DMS 273 (cell line): Measurements from ENCODE around the gene PRICKLE4.
A peak's percentile ranks its signal among the peaks of the same experiment; 100 is the strongest.

ENCODE experiments used
- DNase-seq: peaks from one replicate; lab custom pipeline; 2025; ENCODE audit not compliant: unreplicated experiment; lab: John Stamatoyannopoulos, UW

PRICKLE4 gene

DNA sequence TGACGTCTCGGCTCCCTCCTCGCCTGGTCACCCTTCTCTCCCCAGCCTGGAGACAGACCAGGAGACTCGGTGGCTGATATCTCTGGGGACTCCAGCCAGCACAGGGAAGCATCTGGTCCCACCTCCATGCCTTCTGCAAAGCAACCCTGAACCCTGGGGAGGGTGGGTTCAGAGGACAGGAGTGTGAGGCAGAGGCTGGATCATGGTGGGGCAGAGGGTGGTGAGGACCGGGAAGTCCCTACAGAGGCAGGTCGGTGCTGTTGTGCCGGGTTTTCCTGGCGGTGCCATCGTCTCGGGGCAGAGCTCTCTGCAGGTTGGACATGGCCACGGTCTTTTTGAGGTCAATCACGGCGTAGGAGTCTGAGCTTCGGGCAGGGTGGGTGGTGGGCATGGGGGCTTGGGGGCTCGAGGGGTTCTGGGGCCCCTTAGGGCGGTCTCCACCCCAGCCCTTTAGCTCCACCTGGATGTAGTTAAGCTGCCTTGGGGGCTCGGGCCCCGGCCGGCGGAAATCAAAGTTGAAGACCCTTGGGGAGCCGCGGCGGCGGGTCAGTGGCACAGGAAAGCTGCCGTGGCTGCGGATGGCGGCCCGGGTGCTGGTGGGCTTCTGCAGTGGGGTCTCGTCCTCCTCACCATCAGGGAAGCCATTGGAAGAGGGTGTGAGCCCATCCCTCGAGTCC lies 10.1 kb upstream of the PRICKLE4 start:
- DNase-seq = no peak

DNA sequence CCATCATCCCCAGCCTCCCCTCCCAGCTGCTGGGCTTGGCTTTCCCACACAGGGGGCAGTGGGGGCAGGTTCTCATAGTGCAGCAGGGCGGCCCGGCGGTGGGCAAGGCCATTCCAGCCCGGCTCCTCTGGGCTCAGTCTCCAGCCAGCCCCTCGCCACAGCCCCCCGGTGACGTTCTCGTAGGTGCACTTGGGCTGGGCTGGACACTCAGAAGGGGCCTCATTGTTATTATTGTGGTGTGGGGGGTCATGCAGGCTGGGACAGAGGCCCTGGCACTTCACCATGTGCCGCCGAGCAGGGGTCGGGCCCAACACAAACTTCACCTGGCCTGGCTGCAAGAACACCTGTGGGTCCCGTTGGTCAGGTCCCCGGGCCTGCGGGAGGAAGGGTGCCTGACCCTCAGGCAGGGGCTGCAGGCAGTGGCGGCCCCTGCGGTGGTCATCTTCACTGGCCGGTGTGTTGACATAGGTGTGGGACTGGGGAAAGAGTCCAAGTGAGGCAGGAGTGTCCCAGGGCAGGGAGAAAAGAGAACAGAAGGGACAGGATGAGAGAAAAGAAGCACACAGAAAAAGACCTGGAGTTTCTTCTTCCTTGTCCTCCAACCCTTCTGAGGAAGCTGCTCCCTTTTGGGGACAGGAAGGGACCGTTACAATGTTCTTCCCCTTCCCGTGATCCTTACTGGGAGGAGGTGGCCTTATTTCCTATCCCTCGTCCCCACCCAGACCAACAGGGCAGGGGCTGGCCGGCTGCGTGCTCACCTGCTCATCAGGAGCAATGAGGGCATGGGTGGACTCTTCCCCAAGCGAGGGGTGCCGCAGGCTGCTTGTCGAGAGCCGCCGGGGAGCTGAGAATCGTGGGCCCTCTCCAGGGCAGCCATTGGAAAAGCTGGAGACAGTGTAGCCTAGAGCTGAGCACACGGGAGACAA lies 9.3 kb upstream of the PRICKLE4 start:
- no peak for DNase-seq

DNA sequence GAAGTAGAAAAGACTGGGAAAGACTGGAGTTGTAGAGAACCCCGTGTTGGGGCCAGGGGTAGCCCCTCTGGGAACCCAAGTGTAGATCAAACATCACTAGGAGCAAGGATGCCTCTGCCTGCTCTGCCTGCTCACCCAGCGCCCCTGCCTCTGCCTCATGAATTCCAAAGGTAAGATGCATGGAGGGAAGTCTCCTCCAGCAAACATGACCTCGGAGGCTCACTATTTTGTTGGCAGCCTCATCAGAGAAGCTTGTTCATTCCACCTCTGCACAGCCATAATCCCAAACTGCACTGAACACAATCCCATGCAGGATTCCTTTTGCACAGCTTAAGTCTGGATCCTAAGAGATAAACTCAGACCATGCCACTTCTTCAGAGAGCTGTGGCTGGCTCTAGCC lies 5.7 kb upstream of the PRICKLE4 start:
- DNase-seq = no peak

DNA sequence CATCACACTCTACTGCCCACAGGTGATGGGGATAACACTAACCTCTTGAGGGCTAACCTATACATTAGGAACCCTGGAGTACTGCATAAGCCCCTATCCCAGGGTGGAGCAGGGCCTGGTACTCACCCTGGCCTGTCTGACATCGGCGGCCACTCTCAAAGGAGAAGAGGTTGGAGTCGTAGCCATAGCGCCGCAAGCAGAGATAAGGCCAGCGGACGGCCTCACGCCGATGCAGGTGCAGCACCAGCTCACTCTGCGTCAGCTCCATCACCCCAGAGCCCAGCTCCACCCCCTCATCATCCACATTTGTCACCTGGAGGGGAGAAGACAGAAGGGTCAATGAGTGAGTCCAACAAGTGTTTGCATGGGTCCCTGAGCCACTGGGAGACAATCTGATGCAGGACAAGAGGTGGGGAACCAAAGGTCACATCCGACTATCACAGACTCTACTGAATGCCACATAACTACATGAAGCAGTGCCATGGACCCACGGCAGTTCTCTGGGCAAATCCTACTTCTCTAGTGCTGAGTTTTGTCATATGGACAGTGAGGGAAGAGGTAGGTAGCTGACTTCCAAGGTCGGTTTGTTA lies 5.2 kb upstream of the PRICKLE4 start:
- no peak for DNase-seq

DNA sequence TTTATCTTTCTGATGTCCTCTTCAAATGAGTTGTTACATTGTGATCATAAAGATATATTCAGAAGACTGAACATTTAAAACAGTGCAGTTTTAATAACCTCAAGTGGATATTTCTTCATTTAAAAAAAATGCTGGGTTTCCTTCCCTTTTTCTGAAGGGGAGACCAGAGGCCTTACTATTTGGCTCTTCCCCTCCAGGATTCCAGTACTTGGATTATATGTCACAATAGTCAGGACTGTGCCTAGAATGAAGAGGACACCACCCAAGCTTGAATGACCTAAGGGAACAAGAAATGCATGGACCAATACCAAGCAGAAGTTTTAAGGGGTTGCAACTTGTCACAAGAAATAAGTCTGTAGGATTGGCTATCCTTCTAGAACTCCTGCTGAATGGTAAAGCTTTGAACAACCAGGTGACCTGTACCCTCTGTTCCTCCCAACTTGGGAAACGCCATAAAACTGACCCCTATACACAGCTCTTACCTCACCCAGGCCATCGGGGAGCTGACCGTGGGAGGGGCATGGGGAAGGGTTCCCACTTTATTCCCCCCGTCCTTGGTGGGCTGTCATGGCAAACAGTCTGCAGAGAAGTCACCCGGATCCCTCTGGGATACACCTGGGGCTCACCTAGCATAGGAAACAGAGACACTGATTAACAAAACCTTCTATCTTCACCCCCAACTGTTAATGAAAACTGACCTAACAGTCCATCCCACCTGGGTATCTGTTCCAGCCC lies 2.9 kb upstream of the PRICKLE4 start:
- DNase-seq = no peak

DNA sequence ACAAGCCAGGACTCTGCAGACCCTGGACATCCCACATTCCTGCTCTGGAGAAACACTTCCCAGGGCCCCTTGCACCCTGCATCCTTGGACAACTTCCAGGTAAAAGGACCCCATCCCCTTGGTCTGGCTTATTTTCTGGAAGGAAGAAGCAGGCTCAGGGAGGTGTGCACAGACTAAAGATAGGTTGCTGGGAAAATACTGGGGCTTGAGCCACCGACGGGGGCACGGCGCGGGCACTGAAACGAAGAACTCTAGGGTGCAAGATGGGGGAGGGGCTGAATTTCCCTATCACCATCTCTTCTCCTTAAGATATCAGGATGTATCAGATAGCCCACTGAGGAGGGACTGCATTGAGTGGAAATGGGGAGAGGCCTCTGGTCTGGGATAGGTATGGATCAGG lies 1.7 kb upstream of the PRICKLE4 start:
- no peak for DNase-seq

DNA sequence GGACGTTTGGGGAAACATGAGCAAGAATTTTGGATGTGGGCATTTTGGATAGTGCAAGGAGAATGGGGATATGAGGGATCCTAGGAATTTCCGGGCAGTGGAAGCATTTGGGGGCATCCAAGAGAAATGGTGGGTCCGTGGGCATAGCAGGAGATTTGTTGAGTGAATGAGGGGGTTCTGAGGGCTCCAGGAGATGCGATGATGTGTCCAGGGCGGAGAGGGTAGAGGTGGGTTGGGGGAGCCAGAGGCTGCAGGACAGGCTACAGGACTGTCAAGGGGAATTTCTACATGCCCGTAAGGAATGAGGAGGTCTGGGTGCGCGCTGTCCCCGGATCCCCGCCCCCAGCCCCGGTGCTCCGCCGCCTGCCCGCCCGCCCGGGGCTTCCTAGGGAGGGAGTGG lies 1.2 kb upstream of the PRICKLE4 start:
- no peak for DNase-seq

DNA sequence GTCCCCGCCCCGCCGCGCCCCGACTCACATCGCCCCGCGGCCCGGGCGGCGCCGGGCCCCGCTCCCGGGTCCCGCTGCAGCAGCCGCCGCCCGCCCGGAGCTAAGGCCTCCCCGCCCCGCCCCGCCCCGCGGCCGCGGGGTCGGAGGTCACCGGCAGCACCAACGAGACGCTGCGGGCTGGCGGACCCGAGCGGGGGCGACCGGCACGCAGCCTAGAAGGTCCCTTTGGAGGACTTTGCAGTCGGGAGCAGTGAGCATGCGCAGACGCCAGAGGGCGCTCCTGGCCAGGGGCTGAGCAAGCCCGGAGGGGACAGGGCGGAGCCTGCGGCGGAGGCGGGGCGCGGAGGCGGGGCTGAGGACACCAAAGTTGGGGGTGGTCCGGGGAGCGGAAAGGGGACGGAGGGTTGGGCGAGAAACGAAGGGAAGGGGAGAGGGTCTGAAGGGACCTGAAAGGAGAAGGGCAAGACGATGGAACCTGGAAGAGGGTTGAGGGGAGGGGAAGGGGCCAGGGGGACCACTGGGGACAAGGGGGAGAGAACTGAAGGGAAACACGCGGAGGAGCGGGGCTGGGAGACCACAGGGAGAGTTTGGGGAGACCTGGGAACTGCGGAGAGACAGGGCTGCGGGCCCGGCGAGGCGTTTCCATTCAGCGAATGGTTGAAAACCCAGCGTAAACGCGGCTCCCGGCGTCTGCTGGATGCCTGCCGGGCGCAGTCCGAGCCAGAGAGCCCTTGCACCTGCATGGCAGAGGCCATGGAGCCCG lies 613 bp upstream of the PRICKLE4 start, which contains the start of gene FRS3:
TSS of gene FRS3 (minus strand) at position 113 of the 763 bp plus-strand sequence. CDS start 2,913 bp downstream, outside the sequence.
- peak; percentile 98 for DNase-seq

DNA sequence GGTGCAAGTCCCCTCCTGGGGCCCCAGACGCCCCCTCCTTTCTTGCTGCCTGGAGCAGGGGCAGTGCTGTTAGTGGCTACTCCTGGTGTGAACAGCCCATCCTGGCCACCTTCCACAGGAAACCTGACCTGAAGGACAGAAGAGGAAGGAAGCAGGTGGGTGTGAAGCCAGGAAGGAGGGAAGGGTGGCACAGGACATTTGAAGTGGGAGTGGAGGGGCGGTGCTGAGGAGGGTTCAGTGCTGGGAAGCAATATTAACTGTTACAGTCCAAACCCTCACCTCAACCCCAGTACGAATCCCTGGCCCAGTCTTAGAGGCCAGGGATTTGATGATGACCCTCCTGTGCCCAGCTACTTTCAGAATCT lies 766 bp downstream of the PRICKLE4 start:
- no peak for DNase-seq

DNA sequence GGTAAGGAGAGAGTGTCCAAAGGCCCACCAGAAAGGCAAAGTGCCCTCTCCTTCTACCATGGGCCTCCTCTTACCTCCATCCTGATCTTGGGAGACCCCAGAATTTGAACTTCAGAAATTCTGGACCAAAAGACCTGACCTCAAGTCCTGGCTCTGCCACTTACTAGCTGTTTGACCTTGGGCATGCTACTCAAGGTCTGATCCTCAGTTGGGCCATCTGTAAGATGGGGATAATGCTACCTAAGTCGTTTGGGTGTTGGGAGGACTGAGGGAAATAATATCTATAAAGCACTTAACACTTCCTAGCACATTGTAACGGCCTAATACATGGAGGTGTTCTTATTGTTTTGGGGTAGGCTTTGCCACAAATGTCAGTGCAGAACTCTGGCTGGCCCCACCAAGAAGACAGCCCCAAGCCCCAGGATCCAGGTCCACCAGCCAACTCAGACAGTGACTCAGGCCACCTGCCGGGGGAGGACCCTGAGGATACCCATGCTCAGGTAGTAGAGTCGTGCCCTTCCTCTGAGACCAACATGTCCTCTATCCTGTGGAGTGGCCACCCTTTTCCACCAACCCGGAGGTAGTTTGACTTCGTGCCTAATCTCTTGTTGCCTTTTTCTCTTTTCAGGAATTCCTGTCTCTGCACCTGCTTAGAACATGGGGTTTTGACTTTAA lies 2.7 kb downstream of the PRICKLE4 start:
- no peak for DNase-seq

DNA sequence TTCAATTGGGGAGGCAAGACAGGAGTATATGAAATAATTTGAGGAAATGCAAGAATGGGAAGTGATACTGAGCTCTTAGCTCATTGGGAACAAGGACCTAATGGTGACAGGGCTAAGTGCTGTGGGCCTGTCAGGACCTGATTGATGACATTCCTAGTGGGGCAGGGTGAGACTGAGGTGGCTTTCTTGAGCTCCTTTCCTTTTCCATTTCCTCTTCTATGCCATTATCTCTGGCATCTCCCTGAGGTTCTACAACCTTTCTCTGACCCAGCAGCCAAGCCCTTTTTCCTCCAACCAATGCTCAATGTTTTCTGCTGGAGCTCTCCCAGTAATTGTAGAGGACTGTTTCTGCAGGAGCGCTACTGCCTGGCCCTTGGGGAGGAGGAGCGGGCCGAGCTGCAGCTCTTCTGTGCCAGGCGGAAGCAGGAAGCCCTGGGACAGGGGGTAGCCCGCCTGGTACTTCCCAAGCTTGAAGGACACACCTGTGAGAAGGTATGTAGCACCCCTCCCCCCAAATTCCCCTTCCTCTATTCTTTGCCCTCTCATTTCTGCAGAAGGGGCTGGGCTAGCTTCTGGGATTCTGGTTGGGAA lies 4.1 kb downstream of the PRICKLE4 start:
- DNase-seq = no peak

DNA sequence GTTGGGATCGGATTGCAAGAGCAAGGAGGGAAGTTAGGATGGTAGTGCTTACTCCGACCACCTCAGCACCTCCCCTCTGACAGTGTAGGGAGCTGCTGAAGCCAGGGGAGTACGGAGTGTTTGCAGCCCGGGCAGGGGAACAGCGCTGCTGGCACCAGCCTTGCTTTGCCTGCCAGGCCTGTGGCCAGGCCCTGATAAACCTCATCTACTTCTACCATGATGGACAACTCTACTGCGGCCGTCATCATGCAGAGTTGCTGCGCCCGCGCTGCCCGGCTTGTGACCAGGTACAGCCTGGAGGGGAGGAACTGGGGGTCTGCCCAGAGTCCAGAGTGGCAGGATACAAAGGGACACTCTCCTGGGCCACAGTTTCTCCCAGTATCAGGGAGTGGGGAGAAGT lies 4.7 kb downstream of the PRICKLE4 start:
- no peak for DNase-seq

DNA sequence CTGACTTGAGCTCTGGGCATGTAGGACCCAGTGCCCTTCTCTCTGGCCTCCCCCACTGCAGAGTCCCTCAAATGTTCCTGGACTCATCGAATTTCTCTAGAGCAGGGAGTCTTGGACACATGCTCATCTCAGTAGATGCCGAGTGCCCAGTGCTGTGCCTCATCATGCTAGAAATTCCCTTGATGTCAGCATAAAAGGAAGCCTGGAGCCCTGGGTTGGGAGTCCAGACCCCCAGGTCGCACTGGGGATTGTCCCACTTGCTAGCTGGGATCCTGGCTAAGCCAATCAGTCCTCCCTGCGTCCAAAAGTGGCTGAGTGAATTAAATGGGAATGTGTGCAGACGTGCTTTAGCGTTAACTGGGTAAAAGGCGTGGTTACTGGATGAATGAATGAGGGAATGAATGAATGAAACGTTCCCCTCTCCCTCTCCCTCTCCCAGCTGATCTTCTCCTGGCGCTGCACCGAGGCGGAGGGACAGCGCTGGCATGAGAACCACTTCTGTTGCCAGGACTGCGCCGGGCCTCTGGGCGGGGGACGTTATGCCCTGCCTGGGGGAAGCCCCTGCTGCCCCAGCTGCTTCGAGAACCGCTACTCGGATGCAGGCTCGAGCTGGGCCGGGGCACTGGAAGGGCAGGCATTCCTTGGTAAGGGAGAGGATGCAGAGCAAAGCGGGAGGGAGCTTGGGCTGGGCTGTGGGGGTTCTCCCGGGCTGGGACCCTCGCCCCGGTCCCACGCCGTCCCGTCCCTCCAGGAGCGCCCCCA lies 5.3 kb downstream of the PRICKLE4 start:
- peak; percentile 67 for DNase-seq

DNA sequence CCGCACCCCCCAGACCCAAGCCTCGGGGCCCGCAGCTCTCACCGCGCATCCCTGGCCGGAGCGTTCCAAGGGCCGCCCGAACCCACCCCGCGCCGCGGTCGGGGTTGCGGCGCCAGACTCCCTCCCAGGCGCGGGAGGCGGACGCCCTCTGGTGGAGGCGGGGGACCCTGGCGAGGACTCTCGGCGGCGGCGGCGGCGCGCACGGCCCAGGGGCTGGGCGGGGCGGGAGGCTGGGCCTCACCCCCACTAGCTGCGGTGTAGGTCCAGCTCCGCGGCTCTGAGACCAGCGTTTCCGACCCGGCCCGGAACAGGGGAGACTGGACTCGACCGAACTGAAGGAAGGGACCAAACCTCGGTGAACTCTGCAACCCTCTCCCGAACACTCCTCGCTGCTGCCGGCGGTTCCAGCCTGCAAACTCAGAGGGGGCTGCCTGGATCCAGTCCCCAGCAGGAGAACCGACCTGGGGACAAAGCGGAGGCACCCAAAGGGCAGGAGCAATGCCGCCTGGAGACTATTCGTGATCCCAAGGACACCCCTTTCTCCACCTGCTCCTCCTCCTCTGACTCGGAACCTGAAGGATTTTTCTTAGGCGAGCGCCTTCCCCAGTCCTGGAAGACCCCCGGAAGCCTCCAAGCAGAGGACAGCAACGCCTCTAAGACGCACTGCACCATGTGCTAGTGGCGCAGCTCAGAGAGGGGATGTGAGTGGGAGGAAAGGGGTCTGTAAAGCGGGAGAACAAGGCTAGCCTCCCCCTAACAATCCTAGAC lies 6.1 kb downstream of the PRICKLE4 start:
- peak; percentile 95 for DNase-seq

DNA sequence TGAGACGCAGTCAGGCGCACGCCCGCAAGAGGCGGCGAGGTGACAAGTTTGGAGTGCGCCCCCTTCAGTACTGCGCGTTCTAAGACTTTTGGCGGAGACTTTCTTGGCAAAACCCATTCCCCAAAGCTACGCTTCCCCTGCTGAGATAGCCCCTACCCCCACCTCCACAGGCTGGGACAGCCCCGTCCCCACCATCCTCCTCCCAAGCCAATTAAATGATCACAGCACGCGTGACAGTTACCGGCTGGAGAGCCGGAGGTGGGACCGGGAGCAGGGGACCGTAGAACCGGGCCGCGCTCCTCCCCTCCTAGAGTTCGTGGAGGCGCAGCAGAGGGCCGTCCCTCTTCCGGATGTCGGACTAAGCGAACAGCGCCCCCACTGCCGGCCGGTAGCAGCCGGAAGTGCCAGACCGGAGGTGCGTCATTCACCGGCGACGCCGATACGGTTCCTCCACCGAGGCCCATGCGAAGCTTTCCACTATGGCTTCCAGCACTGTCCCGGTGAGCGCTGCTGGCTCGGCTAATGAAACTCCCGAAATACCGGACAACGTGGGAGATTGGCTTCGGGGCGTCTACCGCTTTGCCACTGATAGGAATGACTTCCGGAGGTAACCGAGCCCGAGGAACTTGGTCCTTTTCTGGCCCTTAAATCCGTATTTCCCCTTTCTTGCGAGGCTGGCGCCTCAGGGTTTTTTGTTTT lies 6.8 kb downstream of the PRICKLE4 start, which contains the start of gene TOMM6:
TSS of gene TOMM6 (plus strand) at position 476 of the 699 bp plus-strand sequence. CDS start at position 480, 4 bp downstream.
- DNase-seq = peak; percentile 98

DNA sequence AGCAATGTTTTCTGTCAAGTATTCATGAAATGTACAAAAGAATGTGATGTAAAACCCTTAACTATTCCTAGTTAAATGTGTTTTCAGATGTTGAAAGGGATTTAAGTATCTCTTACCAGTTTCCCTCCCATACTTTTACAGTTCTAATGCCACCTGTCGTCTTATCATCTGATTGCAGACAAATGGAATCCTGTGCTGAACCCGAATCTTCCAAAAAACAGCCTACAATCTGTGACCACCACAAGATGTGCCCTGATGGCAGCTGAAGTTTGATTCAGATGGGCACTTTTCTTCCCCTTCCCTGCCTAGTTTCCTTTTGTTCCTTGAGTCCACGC lies 8.8 kb downstream of the PRICKLE4 start:
- no peak for DNase-seq

DNA sequence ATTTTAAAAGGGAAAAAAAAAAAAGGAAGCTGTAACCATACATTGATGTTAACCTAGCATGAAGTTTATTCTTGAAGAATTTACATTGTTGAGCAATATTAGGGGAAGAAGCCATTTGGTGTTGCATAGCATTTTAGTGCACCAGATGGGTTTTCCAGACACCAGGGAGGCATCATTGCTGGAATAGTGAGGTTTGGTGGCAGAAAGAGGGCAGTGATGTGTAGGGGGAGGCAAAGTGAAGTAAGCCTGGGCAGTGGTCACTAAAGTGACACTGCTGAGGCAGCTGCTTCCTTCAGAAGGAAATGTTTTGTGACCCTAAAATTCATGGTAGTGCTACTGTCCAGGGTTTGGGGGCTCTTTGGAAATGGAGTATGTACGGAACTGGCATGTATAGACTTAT lies 9.5 kb downstream of the PRICKLE4 start:
- DNase-seq = no peak
